NCI-H345 treated with DMSO at 0.1 percent for 48 hours (cell line): ENCODE data around the gene ARHGEF16.

Experiments
- DNase-seq: peaks from one replicate; lab custom pipeline; 2025; ENCODE audit not compliant: unreplicated experiment; lab: John Stamatoyannopoulos, UW

ARHGEF16 gene

GRCh38 chr1:3455670-3456448, 1.4 kb downstream of the ARHGEF16 start:
- no peak for DNase-seq

- DNase-seq = no peak
Measured at GRCh38 chr1:3456449-3456963, 2.0 kb downstream of the ARHGEF16 start.

- no peak for DNase-seq
Measured at GRCh38 chr1:3456964-3457909, 2.8 kb downstream of the ARHGEF16 start.

DNA sequence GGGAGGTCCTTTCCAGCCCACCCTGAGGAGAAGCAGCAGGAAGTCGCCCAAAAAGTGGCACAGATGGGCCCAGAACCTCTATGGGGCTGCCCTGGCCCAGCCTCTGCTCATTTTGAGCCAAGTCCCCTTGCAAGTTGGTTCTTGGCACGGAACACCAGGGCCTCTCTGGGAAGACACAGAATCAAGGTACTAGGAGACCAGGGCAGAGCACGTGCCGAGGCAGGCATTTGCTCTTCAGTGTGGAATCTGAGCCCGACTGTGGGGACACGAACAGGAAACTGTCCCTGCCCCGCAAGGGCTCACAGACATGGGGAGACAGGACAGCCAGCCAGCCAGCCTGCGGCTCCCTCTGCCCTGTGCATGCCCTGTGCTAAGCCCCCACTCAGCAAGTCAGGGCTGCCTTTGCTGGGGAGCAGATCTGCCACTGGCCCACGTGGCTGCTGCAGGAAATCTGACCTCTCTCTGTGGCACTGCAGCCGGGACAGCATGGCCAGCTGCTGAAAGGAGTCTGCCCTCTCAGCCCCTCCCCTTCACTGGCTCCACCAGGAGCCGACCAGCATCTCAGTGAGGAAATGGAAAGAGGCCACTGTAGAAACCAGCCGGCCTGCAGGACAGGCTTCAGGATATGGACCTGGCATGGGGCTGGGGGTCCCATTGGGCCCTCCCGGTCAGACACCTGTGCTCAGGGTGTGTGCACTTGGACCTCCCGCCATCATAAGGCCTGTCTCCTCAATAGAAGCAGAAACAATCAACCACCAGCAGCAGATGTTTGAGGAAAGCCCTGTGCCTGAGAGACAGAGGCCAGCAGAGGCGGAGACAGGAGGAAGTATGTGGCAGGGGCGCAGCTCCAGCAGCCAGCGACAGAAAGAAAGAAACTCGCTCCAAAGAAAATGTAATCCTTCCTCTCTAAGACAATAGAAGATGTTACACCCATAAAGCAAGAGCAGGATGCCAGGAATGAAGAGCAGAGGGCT, 3.7 kb downstream of the ARHGEF16 start:
- no peak for DNase-seq

GRCh38 chr1:3459051-3459908, 4.8 kb downstream of the ARHGEF16 start:
- no peak for DNase-seq

- DNase-seq = no peak
Measured at GRCh38 chr1:3459940-3460671, 5.6 kb downstream of the ARHGEF16 start.

- DNase-seq = no peak
Measured at GRCh38 chr1:3460672-3461131, 6.2 kb downstream of the ARHGEF16 start.

DNA sequence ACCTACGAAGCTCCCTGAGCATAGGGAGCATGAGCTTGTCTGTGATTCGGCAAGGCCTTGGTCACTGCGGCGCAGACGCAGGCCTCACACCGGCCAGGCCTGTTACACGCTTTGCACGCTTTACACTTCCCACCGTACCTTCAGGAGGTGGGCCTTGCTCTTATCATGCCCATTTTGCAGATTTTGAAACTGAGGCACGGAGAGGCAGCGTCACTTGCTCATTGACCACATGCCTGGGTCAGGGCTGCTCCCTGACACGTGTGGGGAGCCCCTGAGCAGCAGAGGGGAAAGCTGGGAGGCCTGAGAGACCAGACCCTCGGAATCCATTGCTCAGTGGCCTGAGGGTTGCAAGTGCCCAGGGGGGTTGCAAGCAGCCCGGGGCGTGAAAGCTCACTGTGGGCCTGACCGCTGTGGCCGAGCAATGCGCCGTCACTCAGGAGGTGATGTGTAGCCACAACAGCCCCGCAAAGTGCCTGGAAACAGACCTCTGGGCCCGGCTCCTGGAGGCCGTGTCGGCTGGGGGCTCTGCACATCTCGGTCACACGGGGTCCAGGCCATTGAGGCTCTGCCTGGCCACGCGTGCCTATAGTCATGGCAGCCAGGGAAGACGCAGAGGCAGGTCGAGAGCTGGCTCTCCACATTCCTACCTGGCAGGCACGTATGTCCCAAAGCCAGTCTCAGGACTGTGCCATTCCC, 6.9 kb downstream of the ARHGEF16 start:
- no peak for DNase-seq

DNA sequence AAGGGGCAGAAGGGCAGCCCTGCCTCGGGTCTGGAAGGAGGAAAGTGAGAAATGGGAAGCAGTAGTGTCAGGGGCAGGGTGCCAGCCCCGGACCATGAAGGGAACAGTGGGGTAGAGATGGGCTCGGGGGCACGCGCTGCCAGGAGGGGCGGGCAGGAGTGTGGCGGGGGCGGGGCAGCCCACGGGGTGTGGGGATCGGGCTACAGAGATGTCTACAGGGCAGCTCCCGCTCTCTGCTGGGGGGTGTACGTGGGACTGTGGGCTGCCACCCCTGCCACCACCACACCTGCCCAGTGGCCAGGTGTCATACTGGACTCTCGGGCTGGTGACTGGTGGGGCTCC, 7.4 kb downstream of the ARHGEF16 start:
- DNase-seq = no peak

DNA sequence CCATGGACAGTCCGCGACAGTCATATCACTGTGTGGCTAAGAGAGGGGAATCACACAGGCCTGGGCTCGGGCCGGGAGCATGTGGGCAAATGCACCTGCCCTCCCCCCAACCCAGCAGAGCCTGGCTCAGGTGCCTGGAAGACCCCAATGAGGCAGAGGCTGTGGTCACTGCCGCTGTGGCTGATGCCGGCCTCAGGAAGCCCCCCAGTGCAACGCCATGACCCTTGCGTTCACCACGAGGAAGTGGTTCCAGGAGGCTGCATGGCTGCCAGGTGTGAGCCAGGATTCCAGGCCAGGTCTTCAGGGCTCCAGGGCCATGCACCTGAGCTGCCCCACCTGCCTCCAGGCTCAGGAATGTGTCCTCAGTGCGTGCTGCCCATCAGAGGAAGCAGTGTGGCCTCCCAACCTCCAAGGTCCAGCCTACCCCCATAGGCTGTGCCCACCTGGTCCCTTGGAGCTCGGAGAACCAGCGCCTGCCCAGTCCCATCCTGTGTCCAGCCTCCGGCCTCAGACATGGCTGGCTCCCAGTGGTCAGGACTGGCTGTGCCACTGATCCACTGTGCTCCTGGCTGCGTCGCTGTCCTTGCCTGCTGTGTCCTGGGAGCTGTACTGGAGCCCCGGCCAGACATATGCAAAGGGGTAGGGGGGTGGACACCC, 8.0 kb downstream of the ARHGEF16 start:
- DNase-seq = no peak

DNA sequence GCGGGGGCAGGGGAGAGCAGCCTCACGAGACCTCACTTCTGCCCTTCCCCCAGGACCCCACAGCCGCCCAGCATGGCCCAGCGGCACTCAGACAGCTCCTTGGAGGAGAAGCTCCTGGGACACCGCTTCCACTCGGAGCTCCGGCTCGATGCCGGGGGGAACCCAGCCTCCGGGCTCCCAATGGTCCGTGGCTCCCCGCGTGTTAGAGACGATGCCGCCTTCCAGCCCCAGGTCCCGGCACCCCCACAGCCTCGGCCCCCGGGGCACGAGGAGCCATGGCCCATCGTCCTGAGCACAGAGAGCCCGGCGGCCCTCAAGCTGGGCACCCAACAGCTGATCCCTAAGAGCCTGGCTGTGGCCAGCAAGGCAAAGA, 8.5 kb downstream of the ARHGEF16 start:
- no peak for DNase-seq

- no peak for DNase-seq
Measured at GRCh38 chr1:3463408-3463863, 9.0 kb downstream of the ARHGEF16 start.

GRCh38 chr1:3463891-3464648, 9.6 kb downstream of the ARHGEF16 start:
- no peak for DNase-seq

DNA sequence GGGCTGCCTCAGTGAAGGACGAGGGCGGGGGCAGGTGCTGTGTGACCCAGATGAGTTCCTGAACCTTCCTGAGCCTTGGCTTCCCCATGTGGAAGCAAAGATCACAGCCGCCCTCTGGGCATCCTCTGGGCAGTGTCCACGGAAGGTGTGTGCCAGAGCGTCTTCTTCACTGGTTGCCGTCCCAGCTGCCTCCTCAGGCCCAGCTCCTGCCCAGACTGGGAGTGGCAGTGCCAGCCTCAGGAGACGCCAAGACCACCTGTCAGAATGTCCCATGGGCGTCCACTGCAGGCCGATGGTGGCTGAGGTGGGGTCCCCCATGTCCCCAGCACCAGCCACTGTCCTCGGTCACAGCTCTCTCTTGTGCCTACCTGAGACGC, 10.2 kb downstream of the ARHGEF16 start:
- no peak for DNase-seq

GRCh38 chr1:3465091-3465934, 10.8 kb downstream of the ARHGEF16 start:
- DNase-seq = no peak

DNA sequence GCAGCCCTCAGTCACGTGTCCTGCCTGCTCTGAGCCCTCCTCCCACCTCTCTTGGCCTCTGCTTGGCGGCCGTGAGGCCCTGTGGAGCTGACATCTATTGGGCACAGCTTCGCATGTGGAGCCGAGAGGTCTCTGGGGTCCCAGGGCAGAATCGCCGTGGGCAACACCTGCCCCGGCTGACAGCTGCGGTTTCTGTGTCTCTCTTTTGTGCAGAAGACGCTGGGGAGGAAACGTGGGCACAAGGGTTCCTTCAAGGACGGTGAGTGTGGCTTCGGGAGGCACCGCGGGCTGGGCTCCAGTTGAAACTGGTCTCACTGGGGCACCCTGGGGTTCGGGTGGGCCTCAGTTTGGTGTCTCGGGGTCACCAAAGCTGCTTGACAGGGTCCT, 11.5 kb downstream of the ARHGEF16 start:
- DNase-seq = no peak
